Measurements from ENCODE around the gene LRRC26. TPM values are rescaled to one million over a fixed set of nuclear protein-coding genes. Genes with fewer than 3 reads are reported as not detected.

LRRC26 gene
- total RNA-seq, 1 experiment from 2014 or later = 2.4 TPM

GRCh38 chr9:137183980-137184595 lies 14.2 kb upstream of the LRRC26 start:
- TF ChIP-seq, protein P1, sequence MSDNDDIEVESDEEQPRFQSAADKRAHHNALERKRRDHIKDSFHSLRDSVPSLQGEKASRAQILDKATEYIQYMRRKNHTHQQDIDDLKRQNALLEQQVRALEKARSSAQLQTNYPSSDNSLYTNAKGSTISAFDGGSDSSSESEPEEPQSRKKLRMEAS (IDR thresholded peaks at IDR 0.05) = no peak
- no peak for TF ChIP-seq ATF3 (IDR thresholded peaks at IDR 0.05)
- no peak for TF ChIP-seq POLR2A (IDR thresholded peaks at IDR 0.05; ENCODE audit: borderline replicate concordance, extremely low read depth, insufficient read depth, insufficient read length)
- no peak for TF ChIP-seq FOSL1 (IDR thresholded peaks at IDR 0.05; ENCODE audit: low read depth)
- TF ChIP-seq TCF7L2 (IDR thresholded peaks at IDR 0.05; ENCODE audit: borderline replicate concordance, extremely low read depth, insufficient read depth, insufficient read length) = no peak
- TF ChIP-seq CTCF (IDR thresholded peaks at IDR 0.05 in 2 of 3, conservative IDR thresholded peaks at IDR 0.05 in 1 of 3; ENCODE audit: borderline replicate concordance in 1 of 3, insufficient read depth in 1 of 3, low read depth in 2 of 3, low read length in 2 of 3) = no peak
- no peak for TF ChIP-seq SP1 (IDR thresholded peaks at IDR 0.05; ENCODE audit: low read depth)
- TF ChIP-seq RAD21 (IDR thresholded peaks at IDR 0.05; ENCODE audit: low read depth) = no peak
- TF ChIP-seq SIN3A (IDR thresholded peaks at IDR 0.05; ENCODE audit: low read depth) = no peak
- TF ChIP-seq CBX3 (IDR thresholded peaks at IDR 0.05; ENCODE audit: low read depth) = no peak
- no peak for TF ChIP-seq EZH2 (IDR thresholded peaks at IDR 0.05)
- TF ChIP-seq CEBPB (IDR thresholded peaks at IDR 0.05; ENCODE audit: low read depth) = no peak
- no peak for TF ChIP-seq ELF1 (IDR thresholded peaks at IDR 0.05; ENCODE audit: borderline replicate concordance, low read depth)
- no peak for TF ChIP-seq EZH2phosphoT487 (IDR thresholded peaks at IDR 0.05; ENCODE audit: borderline replicate concordance)
- TF ChIP-seq ZBTB33 (IDR thresholded peaks at IDR 0.05; ENCODE audit: extremely low read depth, insufficient replicate concordance, low read length) = no peak
- TF ChIP-seq YY1 (IDR thresholded peaks at IDR 0.05; ENCODE audit: extremely low read depth, insufficient replicate concordance, low read depth, low read length) = no peak
- no peak for TF ChIP-seq EGR1 (IDR thresholded peaks at IDR 0.05; ENCODE audit: low read depth)
- TF ChIP-seq ZFX (IDR thresholded peaks at IDR 0.05) = no peak
- TF ChIP-seq SRF (IDR thresholded peaks at IDR 0.05; ENCODE audit: low read depth) = no peak
- DNase-seq (ENCODE audit: low read depth, low spot score) (no peak), ATAC-seq (no peak)
- no peaks in the 10 kb centered on the region for H3K27me3 ChIP-seq (ENCODE audit: insufficient read depth, low read length)
- CTCF ChIA-PET = no interaction called here
- H3K79me2 ChIP-seq (ENCODE audit: insufficient read depth, low read length) = peaks cover 33% of the 10 kb centered on the region
- no TSS peak for BruUV-seq (replicated peaks)
- no peaks in the 10 kb centered on the region for H3K9me2 ChIP-seq (ENCODE audit: insufficient read depth)
- no peak overlapping the region for H2AFZ ChIP-seq (ENCODE audit: low read depth, low read length, poor library complexity, severe bottlenecking)
- intact Hi-C loops (cut with micrococcal nuclease) = no loop called here
- no peaks in the 10 kb centered on the region for H4K20me1 ChIP-seq (ENCODE audit: insufficient read depth)
- RAD21 ChIA-PET (ENCODE audit: low non-redundant PET in 1 of 2, low total read pairs in 2 of 2, uncharacterized antibody in 2 of 2, unreplicated experiment in 2 of 2) = no interaction called here
- POLR2A ChIA-PET = no interaction called here
- peaks cover 0 to 21% of the 10 kb centered on the region in 2 experiments; a peak in 1 of 4 replicates for H3K36me3 ChIP-seq (ENCODE audit: control insufficient read depth in 1 of 2, insufficient read depth in 2 of 2, low read length in 2 of 2)
- H3K4me2 ChIP-seq (ENCODE audit: low read length) = no peak overlapping the region
- H3K27ac ChIP-seq (ENCODE audit: low read depth, low read length) = no peak overlapping the region
- no peaks in the 10 kb centered on the region for H3K9me3 ChIP-seq (ENCODE audit: control insufficient read depth in 1 of 2, insufficient read depth in 1 of 2, low read depth in 1 of 2, low read length in 2 of 2)
- H3K4me3 ChIP-seq (replicated peaks in 1 of 2; ENCODE audit: low read depth in 1 of 2, low read length in 2 of 2) = no peak overlapping the region
- H3K9ac ChIP-seq (ENCODE audit: low read length) = no peak overlapping the region
- H3K4me1 ChIP-seq (ENCODE audit: control insufficient read depth in 1 of 2, insufficient read depth in 2 of 2, low read length in 2 of 2) = peaks cover 8 to 17% of the 10 kb centered on the region in 2 experiments; a peak in 3 of 4 replicates

Measured in HCT116 (cell line).